GM23338 (cell line): ENCODE measurements around the gene GUCA2B. TPM values are rescaled to one million over a fixed set of nuclear protein-coding genes. Genes with fewer than 3 reads are reported as not detected.

ENCODE experiments used
- ATAC-seq: fragments of 200-7000 bp; cut with Tn5 transposase; 3 replicates; pipeline ENCODE4 v1.9.1; 2020
- DNase-seq: peaks from one replicate; pipeline ENCODE4 v3.0.0-alpha.2; 2015; ENCODE audit warnings: low spot score
- H2AFZ ChIP-seq: fragments of 200-600 bp; sonication (generic); 2 replicates; pipeline ENCODE4 v1.8.0; 2016; ENCODE audit warnings: antibody characterized with exemption, mild to moderate bottlenecking, moderate library complexity
- H3F3A ChIP-seq: fragments of 200-600 bp; sonication (generic); replicated peaks from 2 replicates; pipeline ENCODE4 v1.8.0; 2017; ENCODE audit warnings: antibody characterized with exemption, mixed run types, low read depth
- H3K27ac ChIP-seq: fragments of 200-600 bp; sonication (generic); 2 replicates; pipeline ENCODE4 v1.6.1; 2016; ENCODE audit warnings: low read depth
- H3K27me3 ChIP-seq: fragments of 200-600 bp; sonication (generic); 2 replicates; pipeline ENCODE4 v1.8.0; 2016; ENCODE audit warnings: mild to moderate bottlenecking, mixed run types, moderate library complexity; ENCODE audit not compliant: insufficient read depth
- H3K36me3 ChIP-seq: fragments of 200-600 bp; sonication (generic); 2 replicates; pipeline ENCODE4 v1.8.0; 2016; ENCODE audit warnings: mild to moderate bottlenecking; ENCODE audit not compliant: insufficient read depth
- H3K4me1 ChIP-seq: fragments of 200-600 bp; sonication (generic); 2 replicates; pipeline ENCODE4 v1.8.0; 2016; ENCODE audit warnings: mild to moderate bottlenecking, moderate library complexity; ENCODE audit not compliant: insufficient read depth
- H3K4me2 ChIP-seq: fragments of 200-600 bp; sonication (generic); 2 replicates; pipeline ENCODE4 v1.7.1; 2017; ENCODE audit warnings: mixed run types
- H3K4me3 ChIP-seq: fragments of 200-600 bp; sonication (generic); 2 replicates; pipeline ENCODE4 v1.6.1; 2016; ENCODE audit warnings: mixed run types
- H3K79me2 ChIP-seq: fragments of 200-600 bp; sonication (generic); replicated peaks from 2 replicates; pipeline ENCODE4 v1.8.0; 2017; ENCODE audit warnings: mild to moderate bottlenecking; ENCODE audit not compliant: insufficient read depth
- H3K9me2 ChIP-seq: fragments of 200-600 bp; sonication (generic); 2 replicates; pipeline ENCODE4 v1.8.0; 2017; ENCODE audit not compliant: insufficient read depth
- H4K20me1 ChIP-seq: fragments of 200-600 bp; sonication (generic); replicated peaks from 2 replicates; pipeline ENCODE4 v1.8.0; 2017; ENCODE audit warnings: mild to moderate bottlenecking; ENCODE audit not compliant: insufficient read depth
- H3K27ac Mint-ChIP-seq: 2 replicates; pipeline ENCODE4 v1.8.0; 2020; ENCODE audit warnings: inconsistent platforms, mild to moderate bottlenecking, moderate library complexity, mixed read lengths
- H3K27me3 Mint-ChIP-seq: 3 replicates; pipeline ENCODE4 v1.8.0; 2022; ENCODE audit warnings: low read depth, mild to moderate bottlenecking, moderate library complexity, mixed read lengths, inconsistent platforms; ENCODE audit not compliant: insufficient read depth, poor library complexity
- H3K36me3 Mint-ChIP-seq: 3 replicates; pipeline ENCODE4 v1.8.0; 2021; ENCODE audit warnings: low read depth, mild to moderate bottlenecking, inconsistent platforms, moderate library complexity, mixed read lengths
- H3K4me1 Mint-ChIP-seq: 3 replicates; pipeline ENCODE4 v1.8.0; 2020; ENCODE audit warnings: mild to moderate bottlenecking, inconsistent platforms, mixed read lengths
- H3K4me3 Mint-ChIP-seq: 3 replicates; pipeline ENCODE4 v1.8.0; 2021; ENCODE audit warnings: moderate library complexity, mild to moderate bottlenecking, inconsistent platforms, mixed read lengths
- H3K9me3 Mint-ChIP-seq: 3 replicates; pipeline ENCODE4 v1.8.0; 2020; ENCODE audit warnings: moderate library complexity, mild to moderate bottlenecking, inconsistent platforms, mixed read lengths
- EZH2 ChIP-seq: fragments of 200-600 bp; sonication (generic); IDR thresholded peaks from one replicate; pipeline ENCODE4 v1.8.0; 2017; ENCODE audit warnings: antibody characterized with exemption, mild to moderate bottlenecking, low read depth; ENCODE audit not compliant: unreplicated experiment
- NANOG ChIP-seq: IDR thresholded peaks from 2 replicates; pipeline ENCODE4 v1.6.1; 2016; ENCODE audit warnings: antibody characterized with exemption, borderline replicate concordance
- POLR2AphosphoS5 ChIP-seq: IDR thresholded peaks from 2 replicates; pipeline ENCODE4 v1.6.1; 2016; ENCODE audit warnings: antibody characterized with exemption, low read depth
- ZNF114 ChIP-seq: fragments of 250-450 bp; sonication (Bioruptor Pico); IDR thresholded peaks from 2 replicates; pipeline ENCODE4 v1.5.0; 2020; ENCODE audit warnings: mild to moderate bottlenecking, moderate library complexity
- ZNF331 ChIP-seq: fragments of 250-450 bp; sonication (Bioruptor Pico); IDR thresholded peaks from 2 replicates; pipeline ENCODE4 v1.5.0; 2020; ENCODE audit warnings: low read depth, mild to moderate bottlenecking, moderate library complexity
- polyA plus RNA-seq: library from polyadenylated mRNA; unstranded; fragments of >200 nt; fragmentation: Nextera tagmentation; extraction: Ambion mirVana; gene quantifications from 2 replicates; pipeline ENCODE4 v1.2.1, GENCODE V29; 2016
- total RNA-seq: library from RNA; depleted of rRNA; stranded (reverse); fragments of >200 nt; shearing (Covaris generic); gene quantifications from 2 replicates; pipeline ENCODE4 v1.2.3, GENCODE V29; 2014
- TF ChIP-seq, protein P1 (sequence below): fragments of 250-450 bp; sonication (Bioruptor Pico); IDR thresholded peaks from 2 replicates; pipeline ENCODE4 v1.5.0; 2020; ENCODE audit warnings: mild to moderate bottlenecking, moderate library complexity
- TF ChIP-seq, protein P2 (sequence below), 2 experiments: fragments of 200-600 bp in 1 of 2; sonication (generic) in 1 of 2; conservative IDR thresholded peaks; 2 replicates each; pipeline versions ENCODE4 v1.5.1 to v1.6.1; 2016 to 2017; ENCODE audit warnings: antibody characterized with exemption in 2 of 2, low read depth in 2 of 2, mild to moderate bottlenecking in 2 of 2, moderate library complexity in 1 of 2

Gene GUCA2B
- total and polyA plus RNA-seq, 2 experiments from 2014 or later: not detected

DNA sequence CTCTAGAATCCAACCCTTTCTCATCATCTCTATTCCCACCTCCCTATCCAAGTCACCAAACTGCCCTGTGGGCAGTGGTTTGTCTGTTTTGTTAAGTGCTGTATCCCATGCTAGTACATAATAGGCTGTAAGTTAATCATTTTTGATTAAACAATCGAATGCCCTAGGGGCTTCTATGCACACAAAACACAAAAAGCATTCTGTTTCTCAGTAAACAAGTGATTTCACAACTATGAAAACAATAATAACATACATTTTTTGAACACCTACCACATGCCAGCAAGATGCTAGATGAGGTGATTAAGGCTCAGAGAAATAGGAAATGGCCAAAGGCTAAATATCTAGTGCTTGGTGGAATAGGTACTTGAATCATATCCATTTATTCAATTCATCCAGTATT is 5.0 kb upstream of the GUCA2B start (continued):
- TF ChIP-seq, protein P1, sequence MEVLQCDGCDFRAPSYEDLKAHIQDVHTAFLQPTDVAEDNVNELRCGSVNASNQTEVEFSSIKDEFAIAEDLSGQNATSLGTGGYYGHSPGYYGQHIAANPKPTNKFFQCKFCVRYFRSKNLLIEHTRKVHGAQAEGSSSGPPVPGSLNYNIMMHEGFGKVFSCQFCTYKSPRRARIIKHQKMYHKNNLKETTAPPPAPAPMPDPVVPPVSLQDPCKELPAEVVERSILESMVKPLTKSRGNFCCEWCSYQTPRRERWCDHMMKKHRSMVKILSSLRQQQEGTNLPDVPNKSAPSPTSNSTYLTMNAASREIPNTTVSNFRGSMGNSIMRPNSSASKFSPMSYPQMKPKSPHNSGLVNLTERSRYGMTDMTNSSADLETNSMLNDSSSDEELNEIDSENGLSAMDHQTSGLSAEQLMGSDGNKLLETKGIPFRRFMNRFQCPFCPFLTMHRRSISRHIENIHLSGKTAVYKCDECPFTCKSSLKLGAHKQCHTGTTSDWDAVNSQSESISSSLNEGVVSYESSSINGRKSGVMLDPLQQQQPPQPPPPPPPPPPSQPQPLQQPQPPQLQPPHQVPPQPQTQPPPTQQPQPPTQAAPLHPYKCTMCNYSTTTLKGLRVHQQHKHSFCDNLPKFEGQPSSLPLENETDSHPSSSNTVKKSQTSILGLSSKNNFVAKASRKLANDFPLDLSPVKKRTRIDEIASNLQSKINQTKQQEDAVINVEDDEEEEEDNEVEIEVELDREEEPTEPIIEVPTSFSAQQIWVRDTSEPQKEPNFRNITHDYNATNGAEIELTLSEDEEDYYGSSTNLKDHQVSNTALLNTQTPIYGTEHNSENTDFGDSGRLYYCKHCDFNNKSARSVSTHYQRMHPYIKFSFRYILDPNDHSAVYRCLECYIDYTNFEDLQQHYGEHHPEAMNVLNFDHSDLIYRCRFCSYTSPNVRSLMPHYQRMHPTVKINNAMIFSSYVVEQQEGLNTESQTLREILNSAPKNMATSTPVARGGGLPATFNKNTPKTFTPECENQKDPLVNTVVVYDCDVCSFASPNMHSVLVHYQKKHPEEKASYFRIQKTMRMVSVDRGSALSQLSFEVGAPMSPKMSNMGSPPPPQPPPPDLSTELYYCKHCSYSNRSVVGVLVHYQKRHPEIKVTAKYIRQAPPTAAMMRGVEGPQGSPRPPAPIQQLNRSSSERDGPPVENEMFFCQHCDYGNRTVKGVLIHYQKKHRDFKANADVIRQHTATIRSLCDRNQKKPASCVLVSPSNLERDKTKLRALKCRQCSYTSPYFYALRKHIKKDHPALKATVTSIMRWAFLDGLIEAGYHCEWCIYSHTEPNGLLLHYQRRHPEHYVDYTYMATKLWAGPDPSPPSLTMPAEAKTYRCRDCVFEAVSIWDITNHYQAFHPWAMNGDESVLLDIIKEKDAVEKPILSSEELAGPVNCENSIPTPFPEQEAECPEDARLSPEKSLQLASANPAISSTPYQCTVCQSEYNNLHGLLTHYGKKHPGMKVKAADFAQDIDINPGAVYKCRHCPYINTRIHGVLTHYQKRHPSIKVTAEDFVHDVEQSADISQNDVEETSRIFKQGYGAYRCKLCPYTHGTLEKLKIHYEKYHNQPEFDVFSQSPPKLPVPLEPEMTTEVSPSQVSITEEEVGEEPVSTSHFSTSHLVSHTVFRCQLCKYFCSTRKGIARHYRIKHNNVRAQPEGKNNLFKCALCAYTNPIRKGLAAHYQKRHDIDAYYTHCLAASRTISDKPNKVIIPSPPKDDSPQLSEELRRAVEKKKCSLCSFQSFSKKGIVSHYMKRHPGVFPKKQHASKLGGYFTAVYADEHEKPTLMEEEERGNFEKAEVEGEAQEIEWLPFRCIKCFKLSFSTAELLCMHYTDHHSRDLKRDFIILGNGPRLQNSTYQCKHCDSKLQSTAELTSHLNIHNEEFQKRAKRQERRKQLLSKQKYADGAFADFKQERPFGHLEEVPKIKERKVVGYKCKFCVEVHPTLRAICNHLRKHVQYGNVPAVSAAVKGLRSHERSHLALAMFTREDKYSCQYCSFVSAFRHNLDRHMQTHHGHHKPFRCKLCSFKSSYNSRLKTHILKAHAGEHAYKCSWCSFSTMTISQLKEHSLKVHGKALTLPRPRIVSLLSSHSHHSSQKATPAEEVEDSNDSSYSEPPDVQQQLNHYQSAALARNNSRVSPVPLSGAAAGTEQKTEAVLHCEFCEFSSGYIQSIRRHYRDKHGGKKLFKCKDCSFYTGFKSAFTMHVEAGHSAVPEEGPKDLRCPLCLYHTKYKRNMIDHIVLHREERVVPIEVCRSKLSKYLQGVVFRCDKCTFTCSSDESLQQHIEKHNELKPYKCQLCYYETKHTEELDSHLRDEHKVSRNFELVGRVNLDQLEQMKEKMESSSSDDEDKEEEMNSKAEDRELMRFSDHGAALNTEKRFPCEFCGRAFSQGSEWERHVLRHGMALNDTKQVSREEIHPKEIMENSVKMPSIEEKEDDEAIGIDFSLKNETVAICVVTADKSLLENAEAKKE (CRISPR knock-in tag): no peak
- TF ChIP-seq, protein P2, sequence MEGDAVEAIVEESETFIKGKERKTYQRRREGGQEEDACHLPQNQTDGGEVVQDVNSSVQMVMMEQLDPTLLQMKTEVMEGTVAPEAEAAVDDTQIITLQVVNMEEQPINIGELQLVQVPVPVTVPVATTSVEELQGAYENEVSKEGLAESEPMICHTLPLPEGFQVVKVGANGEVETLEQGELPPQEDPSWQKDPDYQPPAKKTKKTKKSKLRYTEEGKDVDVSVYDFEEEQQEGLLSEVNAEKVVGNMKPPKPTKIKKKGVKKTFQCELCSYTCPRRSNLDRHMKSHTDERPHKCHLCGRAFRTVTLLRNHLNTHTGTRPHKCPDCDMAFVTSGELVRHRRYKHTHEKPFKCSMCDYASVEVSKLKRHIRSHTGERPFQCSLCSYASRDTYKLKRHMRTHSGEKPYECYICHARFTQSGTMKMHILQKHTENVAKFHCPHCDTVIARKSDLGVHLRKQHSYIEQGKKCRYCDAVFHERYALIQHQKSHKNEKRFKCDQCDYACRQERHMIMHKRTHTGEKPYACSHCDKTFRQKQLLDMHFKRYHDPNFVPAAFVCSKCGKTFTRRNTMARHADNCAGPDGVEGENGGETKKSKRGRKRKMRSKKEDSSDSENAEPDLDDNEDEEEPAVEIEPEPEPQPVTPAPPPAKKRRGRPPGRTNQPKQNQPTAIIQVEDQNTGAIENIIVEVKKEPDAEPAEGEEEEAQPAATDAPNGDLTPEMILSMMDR (conservative IDR thresholded peaks at IDR 0.05; ENCODE audit: low read depth in 2 of 2): no peak
- TF ChIP-seq ZNF114 (CRISPR knock-in tag): no peak

DNA sequence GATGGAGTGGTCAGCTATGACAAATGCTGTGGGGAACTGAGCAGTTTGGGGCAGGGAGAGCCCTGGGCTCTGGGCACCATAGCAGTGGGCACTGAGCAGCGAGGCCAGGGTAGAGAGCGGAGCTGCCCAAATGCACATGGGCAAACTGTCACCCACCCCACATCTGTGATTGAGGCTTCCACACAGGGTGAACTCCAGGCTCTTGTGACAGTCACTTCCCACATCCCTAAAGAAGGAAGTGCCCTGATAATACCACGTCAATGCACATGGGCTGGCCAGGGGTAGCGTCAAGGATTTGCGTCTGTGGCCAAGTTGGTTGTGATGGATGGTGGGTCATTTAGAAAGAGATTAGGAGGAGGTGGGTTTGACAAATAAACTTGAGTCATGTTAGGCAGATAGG is 2.6 kb upstream of the GUCA2B start:
- H2AFZ ChIP-seq: no peak overlapping the region
- ATAC-seq (no peak), DNase-seq (no peak)
- no peak overlapping the region for H3K27ac Mint-ChIP-seq
- H3K4me3 ChIP-seq: no peak overlapping the region
- H3K4me3 Mint-ChIP-seq: no peak overlapping the region
- no peaks in the 10 kb centered on the region for H3K9me3 Mint-ChIP-seq
- no peak overlapping the region for H3K4me2 ChIP-seq
- no peak overlapping the region for H3K27ac ChIP-seq
- no peaks in the 10 kb centered on the region for H3K27me3 ChIP-seq
- H3K79me2 ChIP-seq: no peaks in the 10 kb centered on the region
- no peaks in the 10 kb centered on the region for H3K36me3 ChIP-seq
- H3K4me1 ChIP-seq: no peaks in the 10 kb centered on the region
- no peaks in the 10 kb centered on the region for H3K36me3 Mint-ChIP-seq
- H3K9me2 ChIP-seq: no peaks in the 10 kb centered on the region
- peaks cover 4% of the 10 kb centered on the region for H3K27me3 Mint-ChIP-seq
- no peaks in the 10 kb centered on the region for H4K20me1 ChIP-seq
- no peaks in the 10 kb centered on the region for H3F3A ChIP-seq
- H3K4me1 Mint-ChIP-seq: no peaks in the 10 kb centered on the region
- TF ChIP-seq ZNF331 (CRISPR knock-in tag) (no peak), EZH2 (no peak), POLR2AphosphoS5 (no peak), NANOG (no peak), ZNF114 (CRISPR knock-in tag) (no peak)
- TF ChIP-seq, protein P1 (CRISPR knock-in tag): no peak
